ENCODE measurements around the gene ZSCAN31.
"Not testable (repeated sequence)": the region's sequence is repeated elsewhere in the genome, so short reads cannot be mapped to it uniquely, and the experiment has no call there.

Gene ZSCAN31

GRCh38 chr6:28312939-28313338, 23.0 kb downstream of the ZSCAN31 start:
- FAIRE-seq: no peak

- no peak for FAIRE-seq
Observed at GRCh38 chr6:28311139-28311823, 24.7 kb downstream of the ZSCAN31 start.

- FAIRE-seq: not testable (repeated sequence)
Observed at GRCh38 chr6:28306363-28306762, 29.6 kb downstream of the ZSCAN31 start.

GRCh38 chr6:28303570-28303969, 32.4 kb downstream of the ZSCAN31 start:
- no peak for FAIRE-seq

- no peak for FAIRE-seq
Observed at GRCh38 chr6:28296520-28297060, 39.4 kb downstream of the ZSCAN31 start.

GRCh38 chr6:28295326-28295725, 40.6 kb downstream of the ZSCAN31 start:
- no peak for FAIRE-seq

GRCh38 chr6:28291573-28291972, 44.4 kb downstream of the ZSCAN31 start:
- FAIRE-seq: no peak

- FAIRE-seq: no peak
Observed at GRCh38 chr6:28282926-28283325, 53.0 kb downstream of the ZSCAN31 start.

- FAIRE-seq: no peak
Observed at GRCh38 chr6:28281288-28282064, 54.5 kb downstream of the ZSCAN31 start, which contains the start of gene PGBD1. Gene PGBD1 (plus strand): TSS chr6:28281572. CDS start chr6:28283814, 2,242 bp downstream.

- no peak for FAIRE-seq
Observed at GRCh38 chr6:28280595-28281287, 55.2 kb downstream of the ZSCAN31 start.

GRCh38 chr6:28277746-28278145, 58.2 kb downstream of the ZSCAN31 start:
- no peak for FAIRE-seq

- FAIRE-seq: no peak
Observed at GRCh38 chr6:28274888-28275287, 61.1 kb downstream of the ZSCAN31 start.

Measured in islet of Langerhans (tissue), 1 donor.